Heart left ventricle (tissue), 16 donors: ENCODE results near the gene NECTIN2. TPM values are rescaled to one million over a fixed set of nuclear protein-coding genes. Genes with fewer than 3 reads are reported as not detected.

Experiments
- ATAC-seq, 4 donors: fragments of 200-7000 bp; cut with Tn5 transposase; one replicate each; pipeline ENCODE4 v1.9.1; 2020 to 2022; ENCODE audit warnings: moderate library complexity in 4 of 4, mild to moderate bottlenecking in 3 of 4, moderate number of reproducible peaks in 1 of 4
- DNase-seq, 5 donors: peaks; one replicate each; pipeline ENCODE4 v3.0.0-alpha.2; 2020
- H3K27ac ChIP-seq, 12 donors: fragments of 200-600 bp; sonication (generic) in 4 of 12; one replicate each; pipeline versions ENCODE4 v1.5.0 to v1.8.0; 2016 to 2022; ENCODE audit warnings: mild to moderate bottlenecking in 2 of 12
- H3K27me3 ChIP-seq, 9 donors: fragments of 200-600 bp; sonication (generic) in 2 of 9; one replicate each; pipeline versions ENCODE4 v1.5.1 to v1.8.0; 2016 to 2022; ENCODE audit warnings: mild to moderate bottlenecking in 3 of 9
- H3K36me3 ChIP-seq, 9 donors: fragments of 200-600 bp; sonication (generic) in 2 of 9; one replicate each; pipeline versions ENCODE4 v1.5.0 to v1.8.0; 2018 to 2022; ENCODE audit warnings: mild to moderate bottlenecking in 2 of 9
- H3K4me1 ChIP-seq, 12 donors: fragments of 200-600 bp; sonication (generic) in 4 of 12; one replicate each; pipeline versions ENCODE4 v1.5.0 to v1.8.0; 2016 to 2022; ENCODE audit warnings: mild to moderate bottlenecking in 3 of 12
- H3K4me3 ChIP-seq, 12 donors: fragments of 200-600 bp; sonication (generic) in 4 of 12; one replicate each; pipeline versions ENCODE4 v1.5.0 to v1.8.0; 2017 to 2022; ENCODE audit warnings: mild to moderate bottlenecking in 9 of 12, moderate library complexity in 4 of 12
- H3K9me3 ChIP-seq, 12 donors: fragments of 200-600 bp; sonication (generic) in 4 of 12; one replicate each; pipeline versions ENCODE4 v1.5.0 to v1.8.0; 2016 to 2022; ENCODE audit warnings: mild to moderate bottlenecking in 1 of 12
- CTCF ChIP-seq, 12 donors: fragments of 200-600 bp; sonication (generic) in 4 of 12; IDR thresholded peaks; one replicate each; pipeline versions ENCODE4 v1.5.0 to v1.8.0; 2018 to 2022; ENCODE audit warnings: antibody characterized with exemption in 12 of 12, mild to moderate bottlenecking in 5 of 12
- POLR2A ChIP-seq, 2 donors: fragments of 450-650 bp; IDR thresholded peaks; one replicate each; pipeline ENCODE4 v1.6.1; 2017; ENCODE audit warnings: antibody characterized with exemption in 2 of 2, mild to moderate bottlenecking in 2 of 2, moderate library complexity in 2 of 2
- WGBS, 4 donors: extraction: QIAGEN DNeasy Blood & Tissue Kit in 2 of 4; methylation state at CpG; one replicate each; pipeline versions ENCODE4 v1.1.5 to v1.1.7; 2013 to 2018; 5-methylcytosine and 5-hydroxymethylcytosine counted together
- intact Hi-C, 10 donors: fragments of 100-400 bp; cut with DNase I; formaldehyde crosslinking; loops; one replicate each; pipeline versions ENCODE4 v1.11.1 to v1.14.2; 2022
- polyA plus RNA-seq, 2 donors: library from polyadenylated mRNA; stranded (reverse); fragments of 200-250 nt; gene quantifications; one replicate each; pipeline ENCODE4 v1.2.3, GENCODE V29; 2013
- total RNA-seq, 9 donors: library from RNA; depleted of rRNA in 2 of 9; stranded (reverse); fragments of >200 nt in 2 of 9; fragmentation: NEBNext Ultra II Directional in 3 of 9; extraction: Animal tissue kit (Norgen Biotek cat#: 25700) in 3 of 9; gene quantifications; one replicate each; pipeline versions ENCODE4 v1.1.0 to v1.2.4, GENCODE V29; 2016 to 2023
- donor health status: ischemic (EF 13 %, LVEDD 7.1; RV severe dilation, severe dysfunction).
- donor health status: healthy with polysubstance abuse.
- donor health status: DM: no; HTN: yes; CAD: no.
- donor health status: DM: no; HTN: no; CAD: no.
- donor health status: ischemic (EF 25% LVEDD 6.9; RV normal size, moderate dysfunction).
- donor health status: ischemic (EF 25% LVEDD 5.7; RV mildly dilated, moderate dysfunction).
- donor health status: healthy.
- donor health status: DM: yes; HTN: yes; CAD: no.
- donor health status: ischemic (EF 35%, LVEDD 5.7; RV mildly dilated, moderate dysfunction).
- donor health status: nonischemic (EF 11% LVEDD 7.7; RV severe dilation, severe dysfunction).
- donor health status: DM: yes; HTN: yes; CAD: no.
- donor health status: PGD.
- donor health status: ischemic (EF 29% LVEDD 5.4; RV normal size, mild dysfunction).
- donor health status: nonischemic (EF 23%, LVEDD 6.1; RV moderate dilation, normal function).

NECTIN2 gene
- total and polyA plus RNA-seq, 11 donors = 37.0 to 99.6 (median 57.6) TPM

GRCh38 chr19:44874317-44874716, 28.2 kb downstream of the NECTIN2 start:
- H3K4me1 ChIP-seq = peaks cover 0 to 43% (median 25%) of the 10 kb centered on the region in 12 donors
- DNase-seq = peak in 1 of 5 donors; percentile 47
- 90 to 93% (median 93%) methylated on average over 16 of the region's 16 CpGs for WGBS, 4 donors
- peaks cover 0 to 82% (median 78%) of the 10 kb centered on the region in 9 donors for H3K36me3 ChIP-seq
- no peak overlapping the region for H3K27ac ChIP-seq
- TF ChIP-seq CTCF (IDR thresholded peaks at IDR 0.05) (no peak), POLR2A (IDR thresholded peaks at IDR 0.05) (no peak)
- H3K4me3 ChIP-seq = no peak overlapping the region
- intact Hi-C loops = no loop called here
- no peak for ATAC-seq
- no peaks in the 10 kb centered on the region for H3K27me3 ChIP-seq
- no peaks in the 10 kb centered on the region for H3K9me3 ChIP-seq

GRCh38 chr19:44875666-44876451, 29.8 kb downstream of the NECTIN2 start:
- peak in 2 of 5 donors; percentile 26 to 46 for DNase-seq
- WGBS, 4 donors = 37 to 62% (median 55%) methylated on average over 20 to 22 of the region's 22 CpGs
- H3K4me1 ChIP-seq = peaks cover 0 to 36% (median 16%) of the 10 kb centered on the region in 12 donors
- TF ChIP-seq CTCF (IDR thresholded peaks at IDR 0.05) = no peak
- TF ChIP-seq POLR2A (IDR thresholded peaks at IDR 0.05) = no peak
- no peak overlapping the region for H3K4me3 ChIP-seq
- H3K27ac ChIP-seq = peak overlapping the region in 8 of 12 donors; percentile 12 to 66 (median 38)
- no peaks in the 10 kb centered on the region for H3K27me3 ChIP-seq
- peak in 2 of 4 donors; percentile 19 to 46 for ATAC-seq
- no peaks in the 10 kb centered on the region for H3K9me3 ChIP-seq
- H3K36me3 ChIP-seq = peaks cover 0 to 85% (median 79%) of the 10 kb centered on the region in 9 donors
- intact Hi-C loops = no loop called here

GRCh38 chr19:44876930-44877535, 30.9 kb downstream of the NECTIN2 start:
- peaks cover 0 to 79% (median 67%) of the 10 kb centered on the region in 9 donors for H3K36me3 ChIP-seq
- H3K4me3 ChIP-seq = no peak overlapping the region
- intact Hi-C loops = no loop called here
- ATAC-seq = no peak
- TF ChIP-seq CTCF (IDR thresholded peaks at IDR 0.05) (no peak), POLR2A (IDR thresholded peaks at IDR 0.05) (no peak)
- H3K27ac ChIP-seq = peak overlapping the region in 1 of 12 donors; percentile 66
- peak in 2 of 5 donors; percentile 24 to 33 for DNase-seq
- H3K9me3 ChIP-seq = no peaks in the 10 kb centered on the region
- 71 to 80% (median 78%) methylated on average over 5 of the region's 5 CpGs for WGBS, 4 donors
- H3K27me3 ChIP-seq = no peaks in the 10 kb centered on the region
- H3K4me1 ChIP-seq = peaks cover 0 to 27% (median 11%) of the 10 kb centered on the region in 12 donors
